HL-60 (cell line): ENCODE data around the gene CEP19.

Source experiments
- DNase-seq, 2 experiments: peaks; one replicate each; pipeline ENCODE4 v3.0.0-alpha.2; 2010 to 2020; ENCODE audit warnings: low read depth in 1 of 2, low spot score in 1 of 2
- H3K27ac ChIP-seq: fragments of 250-450 bp; sonication (Bioruptor Pico); replicated peaks from 2 replicates; pipeline ENCODE4 v1.5.1; 2020; ENCODE audit warnings: mild to moderate bottlenecking, moderate library complexity
- H3K27me3 ChIP-seq: fragments of 250-450 bp; sonication (Bioruptor Pico); 2 replicates; pipeline ENCODE4 v1.5.1; 2021; ENCODE audit warnings: mild to moderate bottlenecking, moderate library complexity; ENCODE audit not compliant: insufficient read depth, poor library complexity, severe bottlenecking
- H3K4me3 ChIP-seq: replicated peaks from 2 replicates; pipeline ENCODE4 v1.5.1; 2011; ENCODE audit warnings: mild to moderate bottlenecking, control low read depth, low read length; ENCODE audit not compliant: insufficient read depth
- CTCF ChIP-seq: IDR thresholded peaks from one replicate; pipeline ENCODE4 v1.5.1; 2011; ENCODE audit warnings: low read length, control low read depth, inconsistent platforms; ENCODE audit not compliant: insufficient read depth
- GABPA ChIP-seq: IDR thresholded peaks from 2 replicates; pipeline ENCODE4 v1.6.1; 2012; ENCODE audit warnings: low read depth
- POLR2AphosphoS5 ChIP-seq: IDR thresholded peaks from 2 replicates; pipeline ENCODE4 v1.6.1; 2012; ENCODE audit warnings: low read depth
- REST ChIP-seq: IDR thresholded peaks from 2 replicates; pipeline ENCODE4 v1.6.1; 2012; ENCODE audit warnings: low read depth; ENCODE audit not compliant: insufficient replicate concordance
- SPI1 ChIP-seq: IDR thresholded peaks from 2 replicates; pipeline ENCODE4 v1.6.1; 2012; ENCODE audit warnings: low read depth, mild to moderate bottlenecking, borderline replicate concordance

CEP19 gene

GRCh38 chr3:196694202-196694638 lies 17.8 kb downstream of the CEP19 start:
- DNase-seq, result no peak
- Histone ChIP-seq H3K4me3 (no peak overlapping the region), H3K27ac (no peak overlapping the region), H3K27me3 (no peaks in the 10 kb centered on the region)
- no peak for TF ChIP-seq REST
- no peak for TF ChIP-seq CTCF
- TF ChIP-seq GABPA, result no peak
- no peak for TF ChIP-seq POLR2AphosphoS5
- TF ChIP-seq SPI1, result no peak

- Histone ChIP-seq H3K27me3 (no peaks in the 10 kb centered on the region), H3K27ac (peak overlapping the region; percentile 35), H3K4me3 (no peak overlapping the region)
- DNase-seq, result peak in 1 of 2 experiments; percentile 40
- TF ChIP-seq GABPA (no peak), REST (no peak), POLR2AphosphoS5 (no peak), CTCF (no peak), SPI1 (no peak)
Observed at GRCh38 chr3:196691386-196691785, 20.7 kb downstream of the CEP19 start.

GRCh38 chr3:196689941-196690660 lies 21.9 kb downstream of the CEP19 start:
- Histone ChIP-seq H3K27ac (peak overlapping the region; percentile 43), H3K27me3 (no peaks in the 10 kb centered on the region), H3K4me3 (no peak overlapping the region)
- peak in 1 of 2 experiments; percentile 56 for DNase-seq
- no peak for TF ChIP-seq SPI1
- TF ChIP-seq GABPA, result no peak
- no peak for TF ChIP-seq CTCF
- no peak for TF ChIP-seq REST
- TF ChIP-seq POLR2AphosphoS5, result no peak
